ENCODE data around the gene OARD1.

The OARD1 gene

DNA sequence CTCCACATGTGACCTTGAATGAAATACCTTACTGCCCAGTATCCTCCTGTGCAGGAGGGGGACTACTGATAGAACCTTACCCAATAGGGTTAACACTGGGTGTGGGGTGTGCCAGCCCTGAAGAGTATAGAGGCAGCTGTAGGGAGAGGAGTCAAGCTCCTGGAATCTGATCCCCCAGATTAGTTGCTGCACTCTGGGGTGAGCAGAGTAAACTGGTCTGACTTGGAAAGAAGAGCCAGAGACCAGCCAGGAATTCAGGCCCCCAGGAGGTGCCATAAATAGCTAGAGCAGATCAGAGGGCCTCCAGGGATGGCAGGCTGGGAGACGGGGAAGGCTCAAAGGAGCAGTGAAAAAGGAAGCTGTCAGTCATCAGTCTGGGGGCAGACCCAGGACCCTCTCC is 22.6 kb downstream of the OARD1 start:
- DNase-seq (ENCODE audit: low read depth), result no peak
- TF ChIP-seq, protein P1, sequence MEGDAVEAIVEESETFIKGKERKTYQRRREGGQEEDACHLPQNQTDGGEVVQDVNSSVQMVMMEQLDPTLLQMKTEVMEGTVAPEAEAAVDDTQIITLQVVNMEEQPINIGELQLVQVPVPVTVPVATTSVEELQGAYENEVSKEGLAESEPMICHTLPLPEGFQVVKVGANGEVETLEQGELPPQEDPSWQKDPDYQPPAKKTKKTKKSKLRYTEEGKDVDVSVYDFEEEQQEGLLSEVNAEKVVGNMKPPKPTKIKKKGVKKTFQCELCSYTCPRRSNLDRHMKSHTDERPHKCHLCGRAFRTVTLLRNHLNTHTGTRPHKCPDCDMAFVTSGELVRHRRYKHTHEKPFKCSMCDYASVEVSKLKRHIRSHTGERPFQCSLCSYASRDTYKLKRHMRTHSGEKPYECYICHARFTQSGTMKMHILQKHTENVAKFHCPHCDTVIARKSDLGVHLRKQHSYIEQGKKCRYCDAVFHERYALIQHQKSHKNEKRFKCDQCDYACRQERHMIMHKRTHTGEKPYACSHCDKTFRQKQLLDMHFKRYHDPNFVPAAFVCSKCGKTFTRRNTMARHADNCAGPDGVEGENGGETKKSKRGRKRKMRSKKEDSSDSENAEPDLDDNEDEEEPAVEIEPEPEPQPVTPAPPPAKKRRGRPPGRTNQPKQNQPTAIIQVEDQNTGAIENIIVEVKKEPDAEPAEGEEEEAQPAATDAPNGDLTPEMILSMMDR (conservative IDR thresholded peaks at IDR 0.05; ENCODE audit: low read length), result no peak
- no peak overlapping the region for H3K4me3 ChIP-seq (ENCODE audit: low read length)

- H3K4me3 ChIP-seq (ENCODE audit: low read length), result no peak overlapping the region
- DNase-seq (ENCODE audit: low read depth), result no peak
- TF ChIP-seq, protein P1 (conservative IDR thresholded peaks at IDR 0.05; ENCODE audit: low read length), result no peak
Observed at GRCh38 chr6:41047745-41048732, 24.1 kb downstream of the OARD1 start.

GRCh38 chr6:41047306-41047705 is 24.9 kb downstream of the OARD1 start:
- DNase-seq (ENCODE audit: low read depth), result no peak
- no peak overlapping the region for H3K4me3 ChIP-seq (ENCODE audit: low read length)
- TF ChIP-seq, protein P1 (conservative IDR thresholded peaks at IDR 0.05; ENCODE audit: low read length), result no peak

- no peak for DNase-seq (ENCODE audit: low read depth)
- H3K4me3 ChIP-seq (ENCODE audit: low read length), result no peak overlapping the region
- TF ChIP-seq, protein P1 (conservative IDR thresholded peaks at IDR 0.05; ENCODE audit: low read length), result no peak
Observed at GRCh38 chr6:41046084-41046483, 26.1 kb downstream of the OARD1 start.

- TF ChIP-seq, protein P1 (conservative IDR thresholded peaks at IDR 0.05; ENCODE audit: low read length), result no peak
Observed at GRCh38 chr6:41045664-41046063, 26.5 kb downstream of the OARD1 start.

GRCh38 chr6:41043151-41043550 is 29.0 kb downstream of the OARD1 start:
- no peak overlapping the region for H3K4me3 ChIP-seq (ENCODE audit: low read length)
- TF ChIP-seq, protein P1 (conservative IDR thresholded peaks at IDR 0.05; ENCODE audit: low read length), result no peak
- DNase-seq (ENCODE audit: low read depth), result no peak

More at GRCh38 chr6:41045664-41046063, 26.5 kb downstream of the OARD1 start:
- H3K4me3 ChIP-seq (ENCODE audit: low read length), result no peak overlapping the region
- DNase-seq (ENCODE audit: low read depth), result no peak
